A204.1 (cell line): ENCODE results near the gene TTC21B.
"Not testable (repeated sequence)": the region's sequence is repeated elsewhere in the genome, so short reads cannot be mapped to it uniquely, and the experiment has no call there.

ENCODE experiments used
- FAIRE-seq: peaks from 2 replicates; lab custom pipeline; 2012; peaks lifted over from hg19 to GRCh38; lab: Jason Lieb, UNC

TTC21B gene

GRCh38 chr2:165877565-165878550 lies 75.7 kb downstream of the TTC21B start:
- FAIRE-seq = no peak

- no peak for FAIRE-seq
These were observed 76.9 kb downstream of the TTC21B start for GRCh38 chr2:165876712-165877111.

GRCh38 chr2:165876269-165876668 lies 77.3 kb downstream of the TTC21B start:
- FAIRE-seq = no peak

- peak; percentile 97 for FAIRE-seq
These were observed 79.0 kb downstream of the TTC21B start for GRCh38 chr2:165874445-165875039.

- FAIRE-seq = no peak
These were observed 81.3 kb downstream of the TTC21B start for GRCh38 chr2:165872101-165872791.

- no peak for FAIRE-seq
These were observed 82.6 kb downstream of the TTC21B start for GRCh38 chr2:165871025-165871424.

- FAIRE-seq = no peak
These were observed 83.2 kb downstream of the TTC21B start for GRCh38 chr2:165870346-165870745.

GRCh38 chr2:165868211-165868610 lies 85.4 kb downstream of the TTC21B start:
- no peak for FAIRE-seq

- no peak for FAIRE-seq
These were observed 89.3 kb downstream of the TTC21B start for GRCh38 chr2:165864296-165864695.

- no peak for FAIRE-seq
These were observed 89.7 kb downstream of the TTC21B start for GRCh38 chr2:165863810-165864261.

GRCh38 chr2:165861083-165861482 lies 92.5 kb downstream of the TTC21B start:
- FAIRE-seq = not testable (repeated sequence)

GRCh38 chr2:165859723-165860122 lies 93.9 kb downstream of the TTC21B start:
- FAIRE-seq = not testable (repeated sequence)

- FAIRE-seq = no peak
These were observed 95.7 kb downstream of the TTC21B start for GRCh38 chr2:165857876-165858275.

- no peak for FAIRE-seq
These were observed 101.2 kb downstream of the TTC21B start for GRCh38 chr2:165852394-165852793.

- FAIRE-seq = no peak
These were observed 106.6 kb downstream of the TTC21B start for GRCh38 chr2:165847001-165847400.

- no peak for FAIRE-seq
These were observed 107.5 kb downstream of the TTC21B start for GRCh38 chr2:165846056-165846455.

GRCh38 chr2:165844216-165844615 lies 109.4 kb downstream of the TTC21B start:
- no peak for FAIRE-seq

GRCh38 chr2:165843351-165843750 lies 110.2 kb downstream of the TTC21B start:
- no peak for FAIRE-seq

- no peak for FAIRE-seq
These were observed 113.1 kb downstream of the TTC21B start for GRCh38 chr2:165840333-165840958.

- no peak for FAIRE-seq
These were observed 114.0 kb downstream of the TTC21B start for GRCh38 chr2:165839610-165840009.

- no peak for FAIRE-seq
These were observed 116.5 kb downstream of the TTC21B start for GRCh38 chr2:165837122-165837521.

- FAIRE-seq = no peak
These were observed 118.2 kb downstream of the TTC21B start for GRCh38 chr2:165835363-165835762.
